Measurements from ENCODE around the gene CMSS1.

Gene CMSS1

GRCh38 chr3:99938270-99938911, 120.7 kb downstream of the CMSS1 start:
- DNase-seq = no peak

GRCh38 chr3:99939876-99940275, 122.2 kb downstream of the CMSS1 start:
- DNase-seq = no peak

- no peak for DNase-seq
Measured at GRCh38 chr3:99940350-99940749, 122.7 kb downstream of the CMSS1 start.

GRCh38 chr3:99941211-99941610, 123.5 kb downstream of the CMSS1 start:
- DNase-seq = no peak

- DNase-seq = no peak
Measured at GRCh38 chr3:99943931-99944761, 126.5 kb downstream of the CMSS1 start.

- DNase-seq = no peak
Measured at GRCh38 chr3:99945328-99945995, 127.8 kb downstream of the CMSS1 start.

GRCh38 chr3:99947356-99947755, 129.7 kb downstream of the CMSS1 start:
- no peak for DNase-seq

- no peak for DNase-seq
Measured at GRCh38 chr3:99948467-99949089, 130.9 kb downstream of the CMSS1 start.

GRCh38 chr3:99949956-99950670, 132.5 kb downstream of the CMSS1 start:
- DNase-seq = no peak

GRCh38 chr3:99950921-99951320, 133.3 kb downstream of the CMSS1 start:
- DNase-seq = no peak

- DNase-seq = no peak
Measured at GRCh38 chr3:99951701-99952100, 134.0 kb downstream of the CMSS1 start.

GRCh38 chr3:99952306-99952705, 134.6 kb downstream of the CMSS1 start:
- DNase-seq = no peak

- DNase-seq = no peak
Measured at GRCh38 chr3:99953596-99953995, 135.9 kb downstream of the CMSS1 start.

GRCh38 chr3:99954914-99955644, 137.4 kb downstream of the CMSS1 start:
- DNase-seq = no peak

- DNase-seq = no peak
Measured at GRCh38 chr3:99955773-99956562, 138.3 kb downstream of the CMSS1 start.

- DNase-seq = no peak
Measured at GRCh38 chr3:99957151-99957796, 139.6 kb downstream of the CMSS1 start.

- no peak for DNase-seq
Measured at GRCh38 chr3:99958222-99958912, 140.7 kb downstream of the CMSS1 start.

- DNase-seq = no peak
Measured at GRCh38 chr3:99960123-99960878, 142.6 kb downstream of the CMSS1 start.

- DNase-seq = no peak
Measured at GRCh38 chr3:99960941-99961340, 143.3 kb downstream of the CMSS1 start.
